ENCODE data around the gene SMIM35.

DNA sequence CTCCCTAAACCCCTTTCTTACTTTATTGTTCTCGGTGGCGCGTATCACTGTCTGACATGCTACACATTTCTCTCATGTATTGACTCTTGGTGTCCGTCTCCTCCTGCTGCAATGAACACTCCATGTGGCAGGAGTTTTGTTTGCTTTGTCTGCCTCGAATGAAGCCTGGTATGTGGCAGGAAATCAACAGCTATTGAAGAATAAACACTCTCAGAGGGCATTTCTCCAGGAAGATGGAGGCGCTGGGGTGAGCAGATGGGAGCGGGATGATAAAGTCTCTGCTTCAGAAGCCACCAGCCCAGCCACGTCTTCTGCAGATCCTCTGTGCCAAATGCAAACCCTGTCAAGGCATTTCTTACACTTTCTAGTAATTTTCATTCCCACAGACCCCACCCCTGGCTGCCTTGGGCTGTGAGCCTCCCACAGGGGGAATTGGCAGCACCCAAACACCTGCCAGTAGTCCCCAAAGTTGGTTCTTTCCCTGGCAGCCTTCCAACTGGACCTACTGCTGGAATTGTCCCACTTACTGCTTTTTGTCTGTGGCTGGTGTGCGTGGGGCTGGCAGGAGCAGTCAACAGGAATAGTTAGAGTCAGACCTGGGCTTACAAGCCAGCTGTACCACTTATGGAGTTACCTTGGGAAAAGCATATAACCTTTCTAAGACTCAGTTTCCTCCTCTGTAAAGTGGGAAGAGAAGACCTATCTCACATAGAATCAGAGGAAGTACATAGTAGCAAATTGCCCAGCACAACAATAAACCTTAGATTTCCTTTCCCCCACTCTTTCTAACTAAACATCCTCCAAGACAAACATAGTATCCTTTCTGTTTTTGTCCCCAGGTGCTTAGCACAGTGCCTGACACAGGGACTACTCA lies 113.9 kb downstream of the SMIM35 start:
- TF ChIP-seq, protein P1, sequence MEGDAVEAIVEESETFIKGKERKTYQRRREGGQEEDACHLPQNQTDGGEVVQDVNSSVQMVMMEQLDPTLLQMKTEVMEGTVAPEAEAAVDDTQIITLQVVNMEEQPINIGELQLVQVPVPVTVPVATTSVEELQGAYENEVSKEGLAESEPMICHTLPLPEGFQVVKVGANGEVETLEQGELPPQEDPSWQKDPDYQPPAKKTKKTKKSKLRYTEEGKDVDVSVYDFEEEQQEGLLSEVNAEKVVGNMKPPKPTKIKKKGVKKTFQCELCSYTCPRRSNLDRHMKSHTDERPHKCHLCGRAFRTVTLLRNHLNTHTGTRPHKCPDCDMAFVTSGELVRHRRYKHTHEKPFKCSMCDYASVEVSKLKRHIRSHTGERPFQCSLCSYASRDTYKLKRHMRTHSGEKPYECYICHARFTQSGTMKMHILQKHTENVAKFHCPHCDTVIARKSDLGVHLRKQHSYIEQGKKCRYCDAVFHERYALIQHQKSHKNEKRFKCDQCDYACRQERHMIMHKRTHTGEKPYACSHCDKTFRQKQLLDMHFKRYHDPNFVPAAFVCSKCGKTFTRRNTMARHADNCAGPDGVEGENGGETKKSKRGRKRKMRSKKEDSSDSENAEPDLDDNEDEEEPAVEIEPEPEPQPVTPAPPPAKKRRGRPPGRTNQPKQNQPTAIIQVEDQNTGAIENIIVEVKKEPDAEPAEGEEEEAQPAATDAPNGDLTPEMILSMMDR (IDR thresholded peaks at IDR 0.05; ENCODE audit: low read depth, low read length, poor library complexity, severe bottlenecking), result no peak
- no peak for TF ChIP-seq EZH2phosphoT487 (IDR thresholded peaks at IDR 0.05; ENCODE audit: borderline replicate concordance, low read length)

Data from DOHH2 (cell line).